ENCODE data around the gene ACTN4.

- TF ChIP-seq CTCF (conservative IDR thresholded peaks at IDR 0.05 in 1 of 2, IDR thresholded peaks at IDR 0.05 in 1 of 2; ENCODE audit: low read depth in 1 of 2, low read length in 2 of 2), result no peak
- no peak for TF ChIP-seq EZH2 (IDR thresholded peaks at IDR 0.05; ENCODE audit: low read length, missing control alignments)
Observed at GRCh38 chr19:38647966-38648768, 718 bp downstream of the ACTN4 start.

Measured in fibroblast of lung (primary cell).